ENCODE data around the gene SPSB2. TPM values are rescaled to one million over a fixed set of nuclear protein-coding genes. Genes with fewer than 3 reads are reported as not detected.

SPSB2 gene
- total RNA-seq, 1 experiment from 2014 or later: 9.2 TPM

- no peak overlapping the region for H3K4me3 ChIP-seq (ENCODE audit: low read length)
- DNase-seq (no peak), ATAC-seq (no peak)
- H3K79me2 ChIP-seq (ENCODE audit: low read length): no peaks in the 10 kb centered on the region
- H3K4me1 ChIP-seq (ENCODE audit: insufficient read depth, low read length): no peaks in the 10 kb centered on the region
- POLR2A ChIA-PET (ENCODE audit: unreplicated experiment): no interaction called here
- no peak overlapping the region for H3K27ac ChIP-seq (ENCODE audit: low read length)
- H3K4me2 ChIP-seq (ENCODE audit: low read length): no peak overlapping the region
- H3K27me3 ChIP-seq (ENCODE audit: low read length): no peaks in the 10 kb centered on the region
- H3K9me3 ChIP-seq (ENCODE audit: low read length): no peaks in the 10 kb centered on the region
- TF ChIP-seq EZH2phosphoT487 (IDR thresholded peaks at IDR 0.05; ENCODE audit: borderline replicate concordance, low read length): no peak
- TF ChIP-seq CTCF (conservative IDR thresholded peaks at IDR 0.05; ENCODE audit: low read depth, low read length): no peak
- TF ChIP-seq EZH2 (IDR thresholded peaks at IDR 0.05; ENCODE audit: low read length, unreplicated experiment): no peak
- H3K36me3 ChIP-seq (ENCODE audit: low read depth, low read length): no peaks in the 10 kb centered on the region
- H3F3A ChIP-seq (ENCODE audit: low read length, unreplicated experiment): no peaks in the 10 kb centered on the region
- H3K9me2 ChIP-seq (replicated peaks; ENCODE audit: low read length): no peaks in the 10 kb centered on the region
- BruUV-seq (replicated peaks): no TSS peak
- no peak overlapping the region for H2AFZ ChIP-seq (ENCODE audit: low read length)
- no peak overlapping the region for H3K9ac ChIP-seq (ENCODE audit: low read length)
- H4K20me1 ChIP-seq (ENCODE audit: low read length): no peaks in the 10 kb centered on the region
- CTCF ChIA-PET: no interaction called here
- intact Hi-C loops (cut with micrococcal nuclease): no loop called here
Observed at GRCh38 chr12:6838854-6839253, 34.2 kb downstream of the SPSB2 start.

- Histone ChIP-seq H2AFZ (ENCODE audit: low read length) (no peak overlapping the region), H3F3A (ENCODE audit: low read length, unreplicated experiment) (no peaks in the 10 kb centered on the region), H4K20me1 (ENCODE audit: low read length) (no peaks in the 10 kb centered on the region), H3K27ac (ENCODE audit: low read length) (no peak overlapping the region), H3K79me2 (ENCODE audit: low read length) (no peaks in the 10 kb centered on the region), H3K9me2 (replicated peaks; ENCODE audit: low read length) (no peaks in the 10 kb centered on the region), H3K4me2 (ENCODE audit: low read length) (no peak overlapping the region), H3K9ac (ENCODE audit: low read length) (no peak overlapping the region), H3K27me3 (ENCODE audit: low read length) (no peaks in the 10 kb centered on the region), H3K9me3 (ENCODE audit: low read length) (no peaks in the 10 kb centered on the region), H3K4me3 (ENCODE audit: low read length) (no peak overlapping the region), H3K4me1 (ENCODE audit: insufficient read depth, low read length) (no peaks in the 10 kb centered on the region), H3K36me3 (ENCODE audit: low read depth, low read length) (no peaks in the 10 kb centered on the region)
- CTCF ChIA-PET: no interaction called here
- BruUV-seq (replicated peaks): no TSS peak
- intact Hi-C loops (cut with micrococcal nuclease): no loop called here
- POLR2A ChIA-PET (ENCODE audit: unreplicated experiment): interaction anchor here (0.6 kb wide), 1 partner anchor 14 kb away, joined by 4 read pairs; the partner anchor contains the start of gene CDCA3
- ATAC-seq (no peak), DNase-seq (no peak)
- TF ChIP-seq CTCF (conservative IDR thresholded peaks at IDR 0.05; ENCODE audit: low read depth, low read length) (no peak), EZH2phosphoT487 (IDR thresholded peaks at IDR 0.05; ENCODE audit: borderline replicate concordance, low read length) (no peak), EZH2 (IDR thresholded peaks at IDR 0.05; ENCODE audit: low read length, unreplicated experiment) (no peak)
Observed at GRCh38 chr12:6837370-6838060, 35.6 kb downstream of the SPSB2 start.

- Histone ChIP-seq H3K9me2 (replicated peaks; ENCODE audit: low read length) (no peaks in the 10 kb centered on the region), H3K27me3 (ENCODE audit: low read length) (no peaks in the 10 kb centered on the region), H2AFZ (ENCODE audit: low read length) (no peak overlapping the region), H3K4me2 (ENCODE audit: low read length) (no peak overlapping the region), H3K4me1 (ENCODE audit: insufficient read depth, low read length) (no peaks in the 10 kb centered on the region), H3K9ac (ENCODE audit: low read length) (no peak overlapping the region), H3K9me3 (ENCODE audit: low read length) (no peaks in the 10 kb centered on the region), H3K4me3 (ENCODE audit: low read length) (no peak overlapping the region), H4K20me1 (ENCODE audit: low read length) (no peaks in the 10 kb centered on the region), H3K79me2 (ENCODE audit: low read length) (no peaks in the 10 kb centered on the region), H3K27ac (ENCODE audit: low read length) (no peak overlapping the region), H3K36me3 (ENCODE audit: low read depth, low read length) (no peaks in the 10 kb centered on the region), H3F3A (ENCODE audit: low read length, unreplicated experiment) (no peaks in the 10 kb centered on the region)
- no peak for ATAC-seq
- TF ChIP-seq EZH2phosphoT487 (IDR thresholded peaks at IDR 0.05; ENCODE audit: borderline replicate concordance, low read length): no peak
- TF ChIP-seq CTCF (conservative IDR thresholded peaks at IDR 0.05; ENCODE audit: low read depth, low read length): no peak
- TF ChIP-seq EZH2 (IDR thresholded peaks at IDR 0.05; ENCODE audit: low read length, unreplicated experiment): no peak
- BruUV-seq (replicated peaks): no TSS peak
- ChIA-PET POLR2A (ENCODE audit: unreplicated experiment) (interaction anchor here (0.6 kb wide), 1 partner anchor 14 kb away, joined by 4 read pairs; the partner anchor contains the start of gene CDCA3), CTCF (no interaction called here)
- no peak for DNase-seq
- intact Hi-C loops (cut with micrococcal nuclease): no loop called here
Observed at GRCh38 chr12:6836851-6837250, 36.3 kb downstream of the SPSB2 start.

Measured in PC-3 (cell line).